SH-SY5Y (cell line): ENCODE results near the gene OOSP3.
A peak's percentile ranks its signal among the peaks of the same experiment; 100 is the strongest.

Source experiments
- GATA2 ChIP-seq: IDR thresholded peaks from 2 replicates; pipeline ENCODE4 v1.6.1; 2011; ENCODE audit warnings: mild to moderate bottlenecking, low read depth, low read length
- GATA3 ChIP-seq: IDR thresholded peaks from 2 replicates; pipeline ENCODE4 v1.6.1; 2011; ENCODE audit warnings: low read depth, mild to moderate bottlenecking, low read length, moderate library complexity

DNA sequence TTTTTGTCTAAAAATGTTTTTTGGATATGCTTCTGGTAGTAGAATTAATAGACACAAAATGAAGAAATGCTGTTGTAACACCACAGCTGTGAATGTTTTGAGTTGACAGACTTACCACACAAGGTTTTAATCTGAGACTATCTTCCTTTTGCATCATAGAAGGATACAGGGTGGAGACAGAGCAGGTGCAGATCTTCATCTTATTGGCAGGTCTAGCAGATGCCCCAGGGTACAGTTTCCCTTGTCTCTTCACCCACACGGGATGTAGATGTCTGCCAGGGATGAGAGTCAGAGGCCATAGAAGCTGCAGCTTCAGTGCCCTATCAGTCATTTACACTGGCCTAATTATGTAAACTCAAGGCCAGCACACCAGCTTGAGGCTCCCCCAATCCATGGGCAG is 985 bp downstream of the OOSP3 start:
- peak; percentile 81 for TF ChIP-seq GATA2
- TF ChIP-seq GATA3, result peak; percentile 69; the same call in 1 of the 2 replicates
